Ovary (tissue), 9 donors: ENCODE data around the gene KIF4B. TPM values are rescaled to one million over a fixed set of nuclear protein-coding genes. Genes with fewer than 3 reads are reported as not detected.

ENCODE experiments used
- DNase-seq, 5 donors: peaks; one replicate each; pipeline ENCODE4 v3.0.0-alpha.2; 2019 to 2020
- H3K27ac ChIP-seq, 2 donors: fragments of 200-600 bp; one replicate each; pipeline versions ENCODE4 v1.5.1 to v1.8.0; 2019 to 2022
- H3K27me3 ChIP-seq: fragments of 200-600 bp; one replicate; pipeline ENCODE4 v1.8.0; 2022
- H3K36me3 ChIP-seq: fragments of 200-600 bp; sonication (generic); one replicate; pipeline ENCODE4 v1.5.1; 2019
- H3K4me1 ChIP-seq: one replicate; pipeline ENCODE4 v1.8.1; 2013; ENCODE audit warnings: mild to moderate bottlenecking, moderate library complexity; ENCODE audit not compliant: insufficient read depth
- H3K4me3 ChIP-seq: fragments of 200-600 bp; sonication (generic); one replicate; pipeline ENCODE4 v1.5.1; 2017
- H3K9me3 ChIP-seq, 2 donors: fragments of 200-600 bp in 1 of 2; sonication (generic) in 1 of 2; one replicate each; pipeline versions ENCODE4 v1.5.1 to v1.8.1; 2013 to 2019; ENCODE audit warnings: mild to moderate bottlenecking in 1 of 2, moderate library complexity in 1 of 2
- EP300 ChIP-seq: sonication (generic); formaldehyde crosslinking; IDR thresholded peaks from one replicate; pipeline ENCODE4 v1.6.1; 2017; ENCODE audit warnings: antibody characterized with exemption
- POLR2A ChIP-seq: fragments of 450-650 bp; IDR thresholded peaks from one replicate; pipeline ENCODE4 v1.6.1; 2017; ENCODE audit warnings: antibody characterized with exemption, mild to moderate bottlenecking, moderate library complexity
- WGBS, 3 donors: extraction: QIAGEN DNeasy Blood & Tissue Kit in 1 of 3; methylation state at CpG; one replicate each; pipeline versions ENCODE4 v1.1.5 to v1.1.7; 2013 to 2017; 5-methylcytosine and 5-hydroxymethylcytosine counted together
- intact Hi-C, 4 donors: fragments of 100-400 bp; cut with DNase I; formaldehyde crosslinking; loops; one replicate each; pipeline versions ENCODE4 v1.11.0 to v1.15.1; 2022 to 2023
- polyA plus RNA-seq, 2 donors: library from polyadenylated mRNA; stranded (reverse); fragments of 200-250 nt in 1 of 2; fragments of 350-450 nt in 1 of 2; fragmentation: Illumina TruSeq in 1 of 2; extraction: RNeasy Lipid Tissue Mini Kit (QIAGEN cat#74804) in 1 of 2; gene quantifications; one replicate each; pipeline ENCODE4 v1.2.3, GENCODE V29; 2013 to 2014
- total RNA-seq, 7 donors: library from RNA; depleted of rRNA in 2 of 7; stranded (reverse); fragments of >200 nt in 2 of 7; fragmentation: NEBNext Ultra II Directional in 3 of 7; extraction: Animal tissue kit (Norgen Biotek cat#: 25700) in 3 of 7; gene quantifications; one replicate each; pipeline versions ENCODE4 v1.1.0 to v1.2.4, GENCODE V29; 2016 to 2023
- TF ChIP-seq, protein P1 (sequence below), 3 donors: fragments of 450-650 bp in 2 of 3; fragments of 200-600 bp in 1 of 3; IDR thresholded peaks; one replicate each; pipeline versions ENCODE4 v1.5.1 to v1.8.0; 2016 to 2022; ENCODE audit warnings: antibody characterized with exemption in 3 of 3, mild to moderate bottlenecking in 1 of 3
- donor health status: DM: no; HTN: no; CAD: no; lungs with moderate emphysema.
- donor health status: DM: no; HTN: no; CAD: no.
- donor health status: Bipolar disorder and iron deficiency.
- donor health status: DM: yes; HTN: yes; CAD: no.
- donor health status: DM: no; HTN: no; CAD: no.
- donor health status: DM: yes; HTN: yes; CAD: no.

KIF4B gene
- total and polyA plus RNA-seq, 9 donors, result 0.12 to 0.13 TPM; not detected in 7

DNA sequence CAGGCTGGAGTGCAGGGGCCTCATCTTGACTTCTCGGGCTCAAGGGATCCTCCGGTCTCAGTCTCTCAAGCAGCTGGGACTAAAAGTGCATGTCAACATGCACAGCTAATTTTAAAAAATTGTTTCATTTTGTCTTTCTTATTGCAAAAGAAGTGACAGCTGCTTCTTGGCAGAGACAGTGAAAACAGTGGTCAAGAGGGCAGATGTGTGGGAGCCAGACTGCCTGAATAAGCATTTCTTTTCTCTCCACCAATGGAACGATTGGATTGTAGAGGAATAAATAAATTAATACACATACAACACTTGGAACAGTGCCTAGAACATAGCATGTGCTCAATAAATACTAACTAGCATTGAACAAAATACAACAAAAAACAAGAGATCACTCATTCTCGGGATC, 27.4 kb upstream of the KIF4B start:
- Histone ChIP-seq H3K4me3 (no peak overlapping the region), H3K27me3 (no peaks in the 10 kb centered on the region), H3K4me1 (no peaks in the 10 kb centered on the region), H3K27ac (no peak overlapping the region), H3K36me3 (no peaks in the 10 kb centered on the region), H3K9me3 (no peaks in the 10 kb centered on the region)
- WGBS, 3 donors, result 18 to 35% (median 21%) methylated on average over 4 of the region's 4 CpGs
- intact Hi-C loops, result no loop called here
- no peak for DNase-seq
- TF ChIP-seq, protein P1, sequence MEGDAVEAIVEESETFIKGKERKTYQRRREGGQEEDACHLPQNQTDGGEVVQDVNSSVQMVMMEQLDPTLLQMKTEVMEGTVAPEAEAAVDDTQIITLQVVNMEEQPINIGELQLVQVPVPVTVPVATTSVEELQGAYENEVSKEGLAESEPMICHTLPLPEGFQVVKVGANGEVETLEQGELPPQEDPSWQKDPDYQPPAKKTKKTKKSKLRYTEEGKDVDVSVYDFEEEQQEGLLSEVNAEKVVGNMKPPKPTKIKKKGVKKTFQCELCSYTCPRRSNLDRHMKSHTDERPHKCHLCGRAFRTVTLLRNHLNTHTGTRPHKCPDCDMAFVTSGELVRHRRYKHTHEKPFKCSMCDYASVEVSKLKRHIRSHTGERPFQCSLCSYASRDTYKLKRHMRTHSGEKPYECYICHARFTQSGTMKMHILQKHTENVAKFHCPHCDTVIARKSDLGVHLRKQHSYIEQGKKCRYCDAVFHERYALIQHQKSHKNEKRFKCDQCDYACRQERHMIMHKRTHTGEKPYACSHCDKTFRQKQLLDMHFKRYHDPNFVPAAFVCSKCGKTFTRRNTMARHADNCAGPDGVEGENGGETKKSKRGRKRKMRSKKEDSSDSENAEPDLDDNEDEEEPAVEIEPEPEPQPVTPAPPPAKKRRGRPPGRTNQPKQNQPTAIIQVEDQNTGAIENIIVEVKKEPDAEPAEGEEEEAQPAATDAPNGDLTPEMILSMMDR (IDR thresholded peaks at IDR 0.05), result no peak
- TF ChIP-seq EP300 (no peak), POLR2A (no peak)

DNA sequence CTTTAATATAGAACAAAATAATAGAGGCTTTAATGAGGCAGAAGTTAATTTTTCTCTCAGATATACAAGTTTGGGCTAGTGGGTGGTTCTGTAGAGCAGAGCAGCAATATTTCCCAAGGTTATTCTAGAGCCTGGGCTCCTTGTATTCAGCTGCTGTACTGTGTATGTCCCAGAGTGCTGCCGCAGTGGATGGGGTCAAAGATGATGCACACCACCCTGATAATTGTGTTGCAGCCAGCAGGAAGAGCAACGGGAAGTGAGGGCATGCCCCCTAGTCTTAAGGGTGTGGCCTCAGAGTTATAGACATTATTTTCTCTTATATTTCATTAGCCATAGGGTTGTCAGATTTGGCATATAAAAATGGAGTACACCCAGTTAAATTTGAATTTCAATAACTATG, 23.9 kb upstream of the KIF4B start:
- Histone ChIP-seq H3K36me3 (no peaks in the 10 kb centered on the region), H3K27ac (no peak overlapping the region), H3K4me3 (no peak overlapping the region), H3K27me3 (no peaks in the 10 kb centered on the region), H3K4me1 (no peaks in the 10 kb centered on the region), H3K9me3 (no peaks in the 10 kb centered on the region)
- 17 to 37% (median 21%) methylated on average over 2 of the region's 2 CpGs for WGBS, 3 donors
- TF ChIP-seq, protein P1 (IDR thresholded peaks at IDR 0.05), result no peak
- TF ChIP-seq EP300 (no peak), POLR2A (no peak)
- intact Hi-C loops, result no loop called here
- DNase-seq, result no peak

DNA sequence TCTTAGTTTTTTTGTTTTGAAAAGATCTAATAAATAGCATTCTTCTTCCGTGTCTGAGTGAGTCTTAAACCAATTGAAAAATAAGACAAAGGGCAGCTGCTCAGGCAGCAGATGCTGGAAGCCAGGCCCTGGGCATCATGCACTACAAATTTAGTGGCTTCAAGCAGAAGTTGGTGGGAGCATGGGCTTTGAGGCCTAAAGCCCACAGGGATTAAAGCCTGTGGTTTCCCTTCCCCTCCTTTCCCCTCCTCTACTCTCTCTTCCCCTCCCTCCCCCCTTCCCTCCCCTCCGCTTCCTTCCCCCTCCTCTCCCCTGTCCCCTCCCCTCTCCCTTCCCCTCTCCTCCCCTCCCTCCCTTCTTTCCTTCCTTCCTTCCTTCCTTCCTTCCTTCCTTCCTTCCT, 20.1 kb upstream of the KIF4B start:
- no peaks in the 10 kb centered on the region for H3K4me1 ChIP-seq
- no peak overlapping the region for H3K27ac ChIP-seq
- TF ChIP-seq POLR2A (no peak), EP300 (no peak)
- intact Hi-C loops, result no loop called here
- DNase-seq, result no peak
- WGBS, 3 donors, result 39 to 56% (median 49%) methylated on average over 2 of the region's 2 CpGs
- no peaks in the 10 kb centered on the region for H3K9me3 ChIP-seq
- no peak overlapping the region for H3K4me3 ChIP-seq
- H3K27me3 ChIP-seq, result no peaks in the 10 kb centered on the region
- no peaks in the 10 kb centered on the region for H3K36me3 ChIP-seq

DNA sequence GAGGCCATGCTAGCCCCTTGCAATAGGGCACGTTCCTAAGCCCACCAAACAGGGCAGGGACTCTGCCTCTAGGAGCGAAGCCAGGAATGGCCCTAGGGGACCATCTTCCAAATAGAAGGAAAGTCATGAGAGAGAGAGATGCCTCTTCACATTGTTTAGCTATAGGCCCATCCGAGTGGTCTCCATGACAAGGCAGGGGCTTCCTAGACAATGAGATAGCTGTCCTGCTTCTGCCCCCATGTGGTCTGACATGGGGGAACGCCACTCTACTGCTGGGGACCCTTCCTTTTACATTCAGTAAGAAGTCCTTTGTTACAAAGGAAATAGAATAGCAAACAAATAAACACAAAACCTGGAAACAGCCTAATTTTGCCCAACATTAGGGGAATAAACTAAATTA, 17.9 kb upstream of the KIF4B start:
- Histone ChIP-seq H3K27me3 (no peaks in the 10 kb centered on the region), H3K27ac (no peak overlapping the region), H3K4me1 (no peaks in the 10 kb centered on the region), H3K4me3 (no peak overlapping the region), H3K36me3 (no peaks in the 10 kb centered on the region), H3K9me3 (no peaks in the 10 kb centered on the region)
- WGBS, 3 donors, result 66 to 80% (median 73%) methylated on average over 4 of the region's 4 CpGs
- no peak for DNase-seq
- intact Hi-C loops, result no loop called here
- TF ChIP-seq EP300, result no peak
- TF ChIP-seq POLR2A, result no peak
- TF ChIP-seq, protein P1 (IDR thresholded peaks at IDR 0.05), result no peak

DNA sequence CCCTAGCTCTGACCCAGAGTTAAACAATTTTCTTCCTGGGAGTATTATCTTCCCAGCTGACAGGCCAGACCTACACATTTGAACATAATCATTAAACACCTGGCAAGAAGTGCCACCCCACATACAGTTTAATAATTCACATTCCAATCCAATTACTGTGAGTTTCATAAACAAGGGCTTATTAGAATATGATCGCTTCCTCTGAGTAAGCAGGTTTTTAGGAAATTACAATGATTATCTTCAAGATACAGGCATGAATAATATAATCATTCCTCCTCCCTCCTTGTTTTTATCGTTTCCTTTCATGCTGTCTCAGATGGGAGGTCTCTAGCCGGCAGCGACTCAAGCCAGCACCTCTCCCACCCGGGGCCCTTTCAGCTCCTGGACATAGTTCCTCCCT, 15.8 kb upstream of the KIF4B start:
- no peaks in the 10 kb centered on the region for H3K27me3 ChIP-seq
- TF ChIP-seq, protein P1 (IDR thresholded peaks at IDR 0.05), result no peak
- TF ChIP-seq POLR2A (no peak), EP300 (no peak)
- H3K9me3 ChIP-seq, result no peaks in the 10 kb centered on the region

More for the DNA sequence above, 15.8 kb upstream of the KIF4B start:
- Histone ChIP-seq H3K36me3 (no peaks in the 10 kb centered on the region), H3K4me1 (no peaks in the 10 kb centered on the region), H3K4me3 (no peak overlapping the region), H3K27ac (no peak overlapping the region)
- intact Hi-C loops, result no loop called here
- 19 to 37% (median 28%) methylated on average over 5 of the region's 5 CpGs for WGBS, 3 donors
- no peak for DNase-seq
